Bronchial epithelial cell (primary cell): ENCODE measurements around the gene BLCAP. TPM values are rescaled to one million over a fixed set of nuclear protein-coding genes. Genes with fewer than 3 reads are reported as not detected.

Experiments used
- DNase-seq: peaks from one replicate; pipeline ENCODE4 v3.0.0-alpha.2; 2010; ENCODE audit warnings: low read depth
- FAIRE-seq: peaks from 2 replicates; lab custom pipeline; 2011; peaks lifted over from hg19 to GRCh38; lab: Jason Lieb, UNC
- H3K27me3 ChIP-seq: 2 replicates; pipeline ENCODE4 v1.5.1; 2011; ENCODE audit warnings: low read length; ENCODE audit not compliant: control insufficient read depth, insufficient read depth
- H3K36me3 ChIP-seq: 2 replicates; pipeline ENCODE4 v1.5.1; 2011; ENCODE audit warnings: low read length; ENCODE audit not compliant: control insufficient read depth, insufficient read depth
- H3K4me3 ChIP-seq: 2 replicates; pipeline ENCODE4 v1.5.1; 2011; ENCODE audit warnings: mild to moderate bottlenecking, low read depth, low read length, control low read depth
- CTCF ChIP-seq: IDR thresholded peaks from 2 replicates; pipeline ENCODE4 v1.5.1; 2011; ENCODE audit warnings: mild to moderate bottlenecking, moderate library complexity, low read length, control low read depth, inconsistent platforms; ENCODE audit not compliant: insufficient read depth, severe bottlenecking
- total RNA-seq: library from RNA; depleted of rRNA; stranded (reverse); fragments of >200 nt; gene quantifications from 2 replicates; pipeline ENCODE4 v1.2.1, GENCODE V29; 2014

Gene BLCAP
- total RNA-seq, 1 donor from 2014 or later: 75.3 TPM

GRCh38 chr20:37516811-37517750 is 10.6 kb downstream of the BLCAP start:
- no peak for TF ChIP-seq CTCF
- DNase-seq (no peak), FAIRE-seq (peak; percentile 23)
- Histone ChIP-seq H3K27me3 (no peaks in the 10 kb centered on the region), H3K4me3 (no peak overlapping the region), H3K36me3 (peaks cover 37% of the 10 kb centered on the region)

GRCh38 chr20:37515876-37516275 is 11.8 kb downstream of the BLCAP start:
- peaks cover 38% of the 10 kb centered on the region for H3K36me3 ChIP-seq
- H3K4me3 ChIP-seq: no peak overlapping the region
- no peak for TF ChIP-seq CTCF
- H3K27me3 ChIP-seq: no peaks in the 10 kb centered on the region
- DNase-seq (no peak), FAIRE-seq (no peak)

GRCh38 chr20:37513779-37514359 is 13.8 kb downstream of the BLCAP start:
- peaks cover 36% of the 10 kb centered on the region for H3K36me3 ChIP-seq
- no peaks in the 10 kb centered on the region for H3K27me3 ChIP-seq
- no peak for TF ChIP-seq CTCF
- H3K4me3 ChIP-seq: no peak overlapping the region
- FAIRE-seq (no peak), DNase-seq (no peak)

- Histone ChIP-seq H3K27me3 (no peaks in the 10 kb centered on the region), H3K36me3 (peaks cover 28% of the 10 kb centered on the region), H3K4me3 (no peak overlapping the region)
- TF ChIP-seq CTCF: no peak
- FAIRE-seq (no peak), DNase-seq (peak; percentile 17)
Observed at GRCh38 chr20:37511610-37512275, 15.9 kb downstream of the BLCAP start.

- Histone ChIP-seq H3K27me3 (no peaks in the 10 kb centered on the region), H3K36me3 (peaks cover 17% of the 10 kb centered on the region), H3K4me3 (no peak overlapping the region)
- no peak for DNase-seq
- no peak for FAIRE-seq
- TF ChIP-seq CTCF: no peak
Observed at GRCh38 chr20:37510226-37510625, 17.4 kb downstream of the BLCAP start.
